Effector memory CD8-positive, alpha-beta T cell (primary cell): ENCODE data around the gene P2RX3.
A peak's percentile ranks its signal among the peaks of the same experiment; 100 is the strongest.
"Not testable (repeated sequence)": the region's sequence is repeated elsewhere in the genome, so short reads cannot be mapped to it uniquely, and the experiment has no call there.

Experiments used
- ATAC-seq: fragments of 150-1000 bp; cut with Tn5 transposase; replicated peaks from 2 replicates; pipeline ENCODE4 v1.10.0; 2021; ENCODE audit warnings: mild to moderate bottlenecking, moderate library complexity
- DNase-seq, 3 experiments: peaks; one replicate each; pipeline ENCODE4 v3.0.0; 2021
- H3K27ac Mint-ChIP-seq, 2 donors: one replicate each; pipeline ENCODE4 v1.8.0; 2022; ENCODE audit warnings: mild to moderate bottlenecking in 2 of 2, mixed read lengths in 2 of 2, moderate library complexity in 2 of 2
- H3K27me3 Mint-ChIP-seq, 2 donors: one replicate each; pipeline ENCODE4 v1.8.0; 2022; ENCODE audit warnings: mixed read lengths in 2 of 2
- H3K36me3 Mint-ChIP-seq: one replicate; pipeline ENCODE4 v1.8.0; 2022; ENCODE audit warnings: mild to moderate bottlenecking, moderate library complexity, mixed read lengths; ENCODE audit not compliant: insufficient read depth
- H3K4me1 Mint-ChIP-seq, 2 donors: one replicate each; pipeline ENCODE4 v1.8.0; 2022; ENCODE audit warnings: low read depth in 2 of 2, mixed read lengths in 2 of 2
- H3K4me3 Mint-ChIP-seq, 2 donors: one replicate each; pipeline ENCODE4 v1.8.0; 2022; ENCODE audit warnings: mild to moderate bottlenecking in 2 of 2, mixed read lengths in 2 of 2, moderate library complexity in 2 of 2
- H3K9me3 Mint-ChIP-seq, 2 donors: one replicate each; pipeline ENCODE4 v1.8.0; 2022; ENCODE audit warnings: mixed read lengths in 2 of 2

Gene P2RX3

GRCh38 chr11:57324154-57324885 is 13.8 kb upstream of the P2RX3 start:
- Mint-ChIP-seq H3K27ac (peak overlapping the region; percentile 96 to 98), H3K4me1 (peaks cover 26 to 30% of the 10 kb centered on the region in 2 donors), H3K36me3 (peaks cover 37% of the 10 kb centered on the region), H3K9me3 (no peaks in the 10 kb centered on the region), H3K4me3 (peak overlapping the region; percentile 87 to 88), H3K27me3 (no peaks in the 10 kb centered on the region)
- ATAC-seq: peak; percentile 47
- no peak for DNase-seq

GRCh38 chr11:57324886-57325734 is 13.0 kb upstream of the P2RX3 start, which contains the start of gene TNKS1BP1:
Gene TNKS1BP1 (minus strand): TSS chr11:57324952. CDS start chr11:57321885, 3,067 bp downstream.
- peak within 1 kb of the TSS; percentile 96 to 98 for H3K27ac Mint-ChIP-seq
- peaks cover 26 to 30% of the 10 kb centered on the region in 2 donors for H3K4me1 Mint-ChIP-seq
- H3K9me3 Mint-ChIP-seq: no peaks in the 10 kb centered on the region
- no peaks in the 10 kb centered on the region for H3K27me3 Mint-ChIP-seq
- ATAC-seq: peak; percentile 84
- H3K4me3 Mint-ChIP-seq: peak within 1 kb of the TSS; percentile 87 to 88
- DNase-seq: peak; percentile 75 to 81 (median 77)
- peaks cover 44% of the 10 kb centered on the region for H3K36me3 Mint-ChIP-seq

GRCh38 chr11:57325735-57326048 is 12.5 kb upstream of the P2RX3 start:
- no peaks in the 10 kb centered on the region for H3K9me3 Mint-ChIP-seq
- no peak for ATAC-seq
- peak overlapping the region; percentile 87 to 88 for H3K4me3 Mint-ChIP-seq
- DNase-seq: no peak
- H3K27me3 Mint-ChIP-seq: no peaks in the 10 kb centered on the region
- H3K36me3 Mint-ChIP-seq: peaks cover 50% of the 10 kb centered on the region
- peaks cover 26 to 30% of the 10 kb centered on the region in 2 donors for H3K4me1 Mint-ChIP-seq
- peak overlapping the region; percentile 96 to 98 for H3K27ac Mint-ChIP-seq

GRCh38 chr11:57327721-57328120 is 10.4 kb upstream of the P2RX3 start:
- DNase-seq (no peak), ATAC-seq (no peak)
- no peaks in the 10 kb centered on the region for H3K27me3 Mint-ChIP-seq
- no peak overlapping the region for H3K4me3 Mint-ChIP-seq
- peaks cover 25 to 27% of the 10 kb centered on the region in 2 donors for H3K4me1 Mint-ChIP-seq
- H3K27ac Mint-ChIP-seq: peak overlapping the region in 1 of 2 donors; percentile 16
- peaks cover 62% of the 10 kb centered on the region for H3K36me3 Mint-ChIP-seq
- H3K9me3 Mint-ChIP-seq: no peaks in the 10 kb centered on the region

GRCh38 chr11:57330029-57330428 is 8.1 kb upstream of the P2RX3 start:
- no peak for ATAC-seq
- H3K4me3 Mint-ChIP-seq: no peak overlapping the region
- peaks cover 30% of the 10 kb centered on the region in 2 donors for H3K4me1 Mint-ChIP-seq
- peak overlapping the region in 1 of 2 donors; percentile 71 for H3K27ac Mint-ChIP-seq
- H3K27me3 Mint-ChIP-seq: no peaks in the 10 kb centered on the region
- H3K36me3 Mint-ChIP-seq: peaks cover 63% of the 10 kb centered on the region
- no peaks in the 10 kb centered on the region for H3K9me3 Mint-ChIP-seq
- no peak for DNase-seq

- peaks cover 26% of the 10 kb centered on the region in 2 donors for H3K4me1 Mint-ChIP-seq
- no peak for ATAC-seq
- DNase-seq: no peak
- no peaks in the 10 kb centered on the region for H3K9me3 Mint-ChIP-seq
- H3K27ac Mint-ChIP-seq: peak overlapping the region in 1 of 2 donors; percentile 71
- no peaks in the 10 kb centered on the region for H3K27me3 Mint-ChIP-seq
- peaks cover 58% of the 10 kb centered on the region for H3K36me3 Mint-ChIP-seq
- H3K4me3 Mint-ChIP-seq: no peak overlapping the region
These were observed 6.4 kb upstream of the P2RX3 start for GRCh38 chr11:57331720-57332119.

GRCh38 chr11:57332694-57333440 is 5.3 kb upstream of the P2RX3 start:
- no peak for DNase-seq
- Mint-ChIP-seq H3K27me3 (no peaks in the 10 kb centered on the region), H3K4me1 (peaks cover 24% of the 10 kb centered on the region in 2 donors)

GRCh38 chr11:57335023-57335342 is 3.2 kb upstream of the P2RX3 start:
- Mint-ChIP-seq H3K27me3 (no peaks in the 10 kb centered on the region), H3K4me1 (peaks cover 24% of the 10 kb centered on the region in 2 donors), H3K9me3 (no peaks in the 10 kb centered on the region), H3K36me3 (peaks cover 32% of the 10 kb centered on the region), H3K4me3 (peak overlapping the region; percentile 97 to 99), H3K27ac (peak overlapping the region; percentile 97 to 100)
- DNase-seq (no peak), ATAC-seq (no peak)

More at GRCh38 chr11:57332694-57333440, 5.3 kb upstream of the P2RX3 start:
- peaks cover 47% of the 10 kb centered on the region for H3K36me3 Mint-ChIP-seq
- no peak overlapping the region for H3K27ac Mint-ChIP-seq
- H3K9me3 Mint-ChIP-seq: no peaks in the 10 kb centered on the region
- ATAC-seq: no peak
- no peak overlapping the region for H3K4me3 Mint-ChIP-seq

GRCh38 chr11:57335343-57336110 is 2.6 kb upstream of the P2RX3 start, which contains the start of gene SSRP1:
Gene SSRP1 (minus strand): TSS chr11:57335892. CDS start chr11:57335121, 771 bp downstream.
- Mint-ChIP-seq H3K4me1 (peaks cover 24% of the 10 kb centered on the region in 2 donors), H3K36me3 (peaks cover 27% of the 10 kb centered on the region)

GRCh38 chr11:57336111-57336666 is 2.0 kb upstream of the P2RX3 start:
- Mint-ChIP-seq H3K4me3 (peak overlapping the region; percentile 97 to 99), H3K9me3 (no peaks in the 10 kb centered on the region), H3K4me1 (peaks cover 24% of the 10 kb centered on the region in 2 donors), H3K27ac (peak overlapping the region; percentile 97 to 100), H3K27me3 (no peaks in the 10 kb centered on the region), H3K36me3 (peaks cover 21% of the 10 kb centered on the region)
- peak; percentile 36 for ATAC-seq
- peak in 1 of 3 experiments; percentile 18 for DNase-seq

More at GRCh38 chr11:57335343-57336110, 2.6 kb upstream of the P2RX3 start, which contains the start of gene SSRP1:
- DNase-seq (peak; percentile 78 to 80 (median 79)), ATAC-seq (peak; percentile 97)
- H3K9me3 Mint-ChIP-seq: no peaks in the 10 kb centered on the region
- H3K27me3 Mint-ChIP-seq: no peaks in the 10 kb centered on the region
- H3K27ac Mint-ChIP-seq: peak within 1 kb of the TSS; percentile 97 to 100
- peak within 1 kb of the TSS; percentile 97 to 99 for H3K4me3 Mint-ChIP-seq

- not testable (repeated sequence) for ATAC-seq, H3K27me3 Mint-ChIP-seq, DNase-seq, H3K9me3 Mint-ChIP-seq
- H3K27ac Mint-ChIP-seq: peak overlapping the region; percentile 97 to 100
- peaks cover 15% of the 10 kb centered on the region for H3K36me3 Mint-ChIP-seq
- H3K4me1 Mint-ChIP-seq: peaks cover 24% of the 10 kb centered on the region in 2 donors
- peak overlapping the region; percentile 97 to 99 for H3K4me3 Mint-ChIP-seq
These were observed 1.3 kb upstream of the P2RX3 start for GRCh38 chr11:57336856-57337255.

- Mint-ChIP-seq H3K27ac (no peak overlapping the region), H3K9me3 (no peaks in the 10 kb centered on the region), H3K36me3 (peaks cover 10% of the 10 kb centered on the region), H3K27me3 (no peaks in the 10 kb centered on the region), H3K4me3 (no peak overlapping the region), H3K4me1 (peaks cover 16 to 18% of the 10 kb centered on the region in 2 donors)
- ATAC-seq (no peak), DNase-seq (no peak)
These were observed 1.2 kb downstream of the P2RX3 start for GRCh38 chr11:57339328-57339727.
